Esophagus muscularis mucosa (tissue), 3 donors: ENCODE data around the gene GNG12.

Experiments
- POLR2A ChIP-seq: fragments of 450-650 bp; IDR thresholded peaks from one replicate; pipeline ENCODE4 v1.6.1; 2017; ENCODE audit warnings: antibody characterized with exemption, moderate library complexity, mild to moderate bottlenecking, low read depth
- TF ChIP-seq, protein P1 (sequence below), 3 experiments: fragments of 200-600 bp in 2 of 3; fragments of 450-650 bp in 1 of 3; sonication (generic) in 2 of 3; IDR thresholded peaks; one replicate each; pipeline ENCODE4 v1.5.1; 2017 to 2019; ENCODE audit warnings: antibody characterized with exemption in 3 of 3, mild to moderate bottlenecking in 2 of 3, moderate library complexity in 1 of 3

- TF ChIP-seq, protein P1, sequence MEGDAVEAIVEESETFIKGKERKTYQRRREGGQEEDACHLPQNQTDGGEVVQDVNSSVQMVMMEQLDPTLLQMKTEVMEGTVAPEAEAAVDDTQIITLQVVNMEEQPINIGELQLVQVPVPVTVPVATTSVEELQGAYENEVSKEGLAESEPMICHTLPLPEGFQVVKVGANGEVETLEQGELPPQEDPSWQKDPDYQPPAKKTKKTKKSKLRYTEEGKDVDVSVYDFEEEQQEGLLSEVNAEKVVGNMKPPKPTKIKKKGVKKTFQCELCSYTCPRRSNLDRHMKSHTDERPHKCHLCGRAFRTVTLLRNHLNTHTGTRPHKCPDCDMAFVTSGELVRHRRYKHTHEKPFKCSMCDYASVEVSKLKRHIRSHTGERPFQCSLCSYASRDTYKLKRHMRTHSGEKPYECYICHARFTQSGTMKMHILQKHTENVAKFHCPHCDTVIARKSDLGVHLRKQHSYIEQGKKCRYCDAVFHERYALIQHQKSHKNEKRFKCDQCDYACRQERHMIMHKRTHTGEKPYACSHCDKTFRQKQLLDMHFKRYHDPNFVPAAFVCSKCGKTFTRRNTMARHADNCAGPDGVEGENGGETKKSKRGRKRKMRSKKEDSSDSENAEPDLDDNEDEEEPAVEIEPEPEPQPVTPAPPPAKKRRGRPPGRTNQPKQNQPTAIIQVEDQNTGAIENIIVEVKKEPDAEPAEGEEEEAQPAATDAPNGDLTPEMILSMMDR (IDR thresholded peaks at IDR 0.05), result no peak
- no peak for TF ChIP-seq POLR2A
Observed at GRCh38 chr1:67827688-67828087, 5.6 kb downstream of the GNG12 start.
